GM23338 (cell line): ENCODE results near the gene PTPRN2. TPM values are rescaled to one million over a fixed set of nuclear protein-coding genes. Genes with fewer than 3 reads are reported as not detected.

ENCODE experiments used
- CREB1 ChIP-seq: fragments of 250-450 bp; sonication (Bioruptor Pico); IDR thresholded peaks from 2 replicates; pipeline ENCODE4 v1.5.0; 2020; ENCODE audit warnings: low read depth, mild to moderate bottlenecking, moderate library complexity
- EZH2phosphoT487 ChIP-seq: fragments of 200-600 bp; sonication (generic); IDR thresholded peaks from one replicate; pipeline ENCODE4 v1.8.1; 2018; ENCODE audit warnings: antibody characterized with exemption; ENCODE audit not compliant: unreplicated experiment
- JUNB ChIP-seq: IDR thresholded peaks from one replicate; pipeline ENCODE4 v1.6.1; 2016; ENCODE audit warnings: antibody characterized with exemption; ENCODE audit not compliant: unreplicated experiment
- NANOG ChIP-seq: IDR thresholded peaks from 2 replicates; pipeline ENCODE4 v1.6.1; 2016; ENCODE audit warnings: antibody characterized with exemption, borderline replicate concordance
- ZNF114 ChIP-seq: fragments of 250-450 bp; sonication (Bioruptor Pico); IDR thresholded peaks from 2 replicates; pipeline ENCODE4 v1.5.0; 2020; ENCODE audit warnings: mild to moderate bottlenecking, moderate library complexity
- polyA plus RNA-seq: library from polyadenylated mRNA; unstranded; fragments of >200 nt; fragmentation: Nextera tagmentation; extraction: Ambion mirVana; gene quantifications from 2 replicates; pipeline ENCODE4 v1.2.1, GENCODE V29; 2016
- total RNA-seq: library from RNA; depleted of rRNA; stranded (reverse); fragments of >200 nt; shearing (Covaris generic); gene quantifications from 2 replicates; pipeline ENCODE4 v1.2.3, GENCODE V29; 2014
- TF ChIP-seq, protein P1 (sequence below): fragments of 250-450 bp; sonication (Bioruptor Pico); IDR thresholded peaks from 2 replicates; pipeline ENCODE4 v1.5.0; 2020; ENCODE audit warnings: mild to moderate bottlenecking, moderate library complexity
- TF ChIP-seq, protein P2 (sequence below): IDR thresholded peaks from one replicate; pipeline ENCODE4 v1.6.1; 2018; ENCODE audit warnings: antibody characterized with exemption; ENCODE audit not compliant: unreplicated experiment

PTPRN2 gene
- total and polyA plus RNA-seq, 2 experiments from 2014 or later = 0.87 to 4.0 TPM

DNA sequence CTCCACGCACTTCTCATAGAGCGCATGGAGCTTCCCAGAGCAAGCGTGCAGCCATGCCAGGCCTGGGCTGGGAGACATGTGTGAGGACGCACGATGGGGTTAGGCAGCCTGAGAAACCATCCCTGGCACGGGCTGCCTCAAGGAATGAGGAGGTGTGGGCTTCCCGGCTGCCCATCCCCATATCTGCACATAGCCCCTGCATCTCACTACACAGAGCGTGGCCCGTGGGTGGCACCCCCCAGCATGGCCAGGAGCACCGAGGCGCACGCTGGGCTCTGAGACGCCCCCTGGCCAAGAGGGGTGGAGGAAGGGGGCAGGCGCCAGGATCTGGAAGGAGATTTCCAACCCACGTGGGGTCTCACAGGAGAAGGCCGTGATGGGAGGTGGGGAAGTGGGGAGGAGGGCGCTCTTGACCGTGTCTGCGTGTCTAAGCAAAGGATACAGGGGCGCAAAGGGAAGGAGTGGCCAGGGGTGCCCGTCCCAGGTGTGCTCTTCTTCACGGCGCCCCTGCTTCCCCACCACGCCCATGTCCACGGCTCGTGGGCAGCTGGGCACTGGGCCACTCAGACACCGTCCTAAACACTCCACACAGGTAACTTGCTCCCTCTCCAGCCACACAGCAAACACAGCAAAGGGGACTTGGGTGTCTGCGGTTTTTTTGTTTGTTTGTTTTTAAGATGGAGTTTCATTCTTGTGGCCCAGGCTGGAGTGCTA lies 340.5 kb downstream of the PTPRN2 start (continued):
- TF ChIP-seq, protein P1, sequence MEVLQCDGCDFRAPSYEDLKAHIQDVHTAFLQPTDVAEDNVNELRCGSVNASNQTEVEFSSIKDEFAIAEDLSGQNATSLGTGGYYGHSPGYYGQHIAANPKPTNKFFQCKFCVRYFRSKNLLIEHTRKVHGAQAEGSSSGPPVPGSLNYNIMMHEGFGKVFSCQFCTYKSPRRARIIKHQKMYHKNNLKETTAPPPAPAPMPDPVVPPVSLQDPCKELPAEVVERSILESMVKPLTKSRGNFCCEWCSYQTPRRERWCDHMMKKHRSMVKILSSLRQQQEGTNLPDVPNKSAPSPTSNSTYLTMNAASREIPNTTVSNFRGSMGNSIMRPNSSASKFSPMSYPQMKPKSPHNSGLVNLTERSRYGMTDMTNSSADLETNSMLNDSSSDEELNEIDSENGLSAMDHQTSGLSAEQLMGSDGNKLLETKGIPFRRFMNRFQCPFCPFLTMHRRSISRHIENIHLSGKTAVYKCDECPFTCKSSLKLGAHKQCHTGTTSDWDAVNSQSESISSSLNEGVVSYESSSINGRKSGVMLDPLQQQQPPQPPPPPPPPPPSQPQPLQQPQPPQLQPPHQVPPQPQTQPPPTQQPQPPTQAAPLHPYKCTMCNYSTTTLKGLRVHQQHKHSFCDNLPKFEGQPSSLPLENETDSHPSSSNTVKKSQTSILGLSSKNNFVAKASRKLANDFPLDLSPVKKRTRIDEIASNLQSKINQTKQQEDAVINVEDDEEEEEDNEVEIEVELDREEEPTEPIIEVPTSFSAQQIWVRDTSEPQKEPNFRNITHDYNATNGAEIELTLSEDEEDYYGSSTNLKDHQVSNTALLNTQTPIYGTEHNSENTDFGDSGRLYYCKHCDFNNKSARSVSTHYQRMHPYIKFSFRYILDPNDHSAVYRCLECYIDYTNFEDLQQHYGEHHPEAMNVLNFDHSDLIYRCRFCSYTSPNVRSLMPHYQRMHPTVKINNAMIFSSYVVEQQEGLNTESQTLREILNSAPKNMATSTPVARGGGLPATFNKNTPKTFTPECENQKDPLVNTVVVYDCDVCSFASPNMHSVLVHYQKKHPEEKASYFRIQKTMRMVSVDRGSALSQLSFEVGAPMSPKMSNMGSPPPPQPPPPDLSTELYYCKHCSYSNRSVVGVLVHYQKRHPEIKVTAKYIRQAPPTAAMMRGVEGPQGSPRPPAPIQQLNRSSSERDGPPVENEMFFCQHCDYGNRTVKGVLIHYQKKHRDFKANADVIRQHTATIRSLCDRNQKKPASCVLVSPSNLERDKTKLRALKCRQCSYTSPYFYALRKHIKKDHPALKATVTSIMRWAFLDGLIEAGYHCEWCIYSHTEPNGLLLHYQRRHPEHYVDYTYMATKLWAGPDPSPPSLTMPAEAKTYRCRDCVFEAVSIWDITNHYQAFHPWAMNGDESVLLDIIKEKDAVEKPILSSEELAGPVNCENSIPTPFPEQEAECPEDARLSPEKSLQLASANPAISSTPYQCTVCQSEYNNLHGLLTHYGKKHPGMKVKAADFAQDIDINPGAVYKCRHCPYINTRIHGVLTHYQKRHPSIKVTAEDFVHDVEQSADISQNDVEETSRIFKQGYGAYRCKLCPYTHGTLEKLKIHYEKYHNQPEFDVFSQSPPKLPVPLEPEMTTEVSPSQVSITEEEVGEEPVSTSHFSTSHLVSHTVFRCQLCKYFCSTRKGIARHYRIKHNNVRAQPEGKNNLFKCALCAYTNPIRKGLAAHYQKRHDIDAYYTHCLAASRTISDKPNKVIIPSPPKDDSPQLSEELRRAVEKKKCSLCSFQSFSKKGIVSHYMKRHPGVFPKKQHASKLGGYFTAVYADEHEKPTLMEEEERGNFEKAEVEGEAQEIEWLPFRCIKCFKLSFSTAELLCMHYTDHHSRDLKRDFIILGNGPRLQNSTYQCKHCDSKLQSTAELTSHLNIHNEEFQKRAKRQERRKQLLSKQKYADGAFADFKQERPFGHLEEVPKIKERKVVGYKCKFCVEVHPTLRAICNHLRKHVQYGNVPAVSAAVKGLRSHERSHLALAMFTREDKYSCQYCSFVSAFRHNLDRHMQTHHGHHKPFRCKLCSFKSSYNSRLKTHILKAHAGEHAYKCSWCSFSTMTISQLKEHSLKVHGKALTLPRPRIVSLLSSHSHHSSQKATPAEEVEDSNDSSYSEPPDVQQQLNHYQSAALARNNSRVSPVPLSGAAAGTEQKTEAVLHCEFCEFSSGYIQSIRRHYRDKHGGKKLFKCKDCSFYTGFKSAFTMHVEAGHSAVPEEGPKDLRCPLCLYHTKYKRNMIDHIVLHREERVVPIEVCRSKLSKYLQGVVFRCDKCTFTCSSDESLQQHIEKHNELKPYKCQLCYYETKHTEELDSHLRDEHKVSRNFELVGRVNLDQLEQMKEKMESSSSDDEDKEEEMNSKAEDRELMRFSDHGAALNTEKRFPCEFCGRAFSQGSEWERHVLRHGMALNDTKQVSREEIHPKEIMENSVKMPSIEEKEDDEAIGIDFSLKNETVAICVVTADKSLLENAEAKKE = no peak
- TF ChIP-seq EZH2phosphoT487 (no peak), ZNF114 (no peak), NANOG (no peak), CREB1 (CRISPR knock-in tag) (no peak), JUNB (no peak)
- TF ChIP-seq, protein P2, sequence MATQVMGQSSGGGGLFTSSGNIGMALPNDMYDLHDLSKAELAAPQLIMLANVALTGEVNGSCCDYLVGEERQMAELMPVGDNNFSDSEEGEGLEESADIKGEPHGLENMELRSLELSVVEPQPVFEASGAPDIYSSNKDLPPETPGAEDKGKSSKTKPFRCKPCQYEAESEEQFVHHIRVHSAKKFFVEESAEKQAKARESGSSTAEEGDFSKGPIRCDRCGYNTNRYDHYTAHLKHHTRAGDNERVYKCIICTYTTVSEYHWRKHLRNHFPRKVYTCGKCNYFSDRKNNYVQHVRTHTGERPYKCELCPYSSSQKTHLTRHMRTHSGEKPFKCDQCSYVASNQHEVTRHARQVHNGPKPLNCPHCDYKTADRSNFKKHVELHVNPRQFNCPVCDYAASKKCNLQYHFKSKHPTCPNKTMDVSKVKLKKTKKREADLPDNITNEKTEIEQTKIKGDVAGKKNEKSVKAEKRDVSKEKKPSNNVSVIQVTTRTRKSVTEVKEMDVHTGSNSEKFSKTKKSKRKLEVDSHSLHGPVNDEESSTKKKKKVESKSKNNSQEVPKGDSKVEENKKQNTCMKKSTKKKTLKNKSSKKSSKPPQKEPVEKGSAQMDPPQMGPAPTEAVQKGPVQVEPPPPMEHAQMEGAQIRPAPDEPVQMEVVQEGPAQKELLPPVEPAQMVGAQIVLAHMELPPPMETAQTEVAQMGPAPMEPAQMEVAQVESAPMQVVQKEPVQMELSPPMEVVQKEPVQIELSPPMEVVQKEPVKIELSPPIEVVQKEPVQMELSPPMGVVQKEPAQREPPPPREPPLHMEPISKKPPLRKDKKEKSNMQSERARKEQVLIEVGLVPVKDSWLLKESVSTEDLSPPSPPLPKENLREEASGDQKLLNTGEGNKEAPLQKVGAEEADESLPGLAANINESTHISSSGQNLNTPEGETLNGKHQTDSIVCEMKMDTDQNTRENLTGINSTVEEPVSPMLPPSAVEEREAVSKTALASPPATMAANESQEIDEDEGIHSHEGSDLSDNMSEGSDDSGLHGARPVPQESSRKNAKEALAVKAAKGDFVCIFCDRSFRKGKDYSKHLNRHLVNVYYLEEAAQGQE = no peak
